Neural progenitor cell (in vitro differentiated cells): ENCODE results near the gene THYN1. TPM values are rescaled to one million over a fixed set of nuclear protein-coding genes. Genes with fewer than 3 reads are reported as not detected.
A peak's percentile ranks its signal among the peaks of the same experiment; 100 is the strongest.

Source experiments
- DNase-seq: peaks from one replicate; pipeline ENCODE4 v3.0.0-alpha.2; 2016; ENCODE audit warnings: low spot score
- H2AFZ ChIP-seq: fragments of 200-600 bp; sonication (generic); replicated peaks from 2 replicates; pipeline ENCODE4 v1.6.1; 2016; ENCODE audit warnings: antibody characterized with exemption
- H3F3A ChIP-seq: fragments of 200-600 bp; sonication (generic); 2 replicates; pipeline ENCODE4 v1.6.1; 2016; ENCODE audit warnings: antibody characterized with exemption, low read depth
- H3K27ac ChIP-seq: fragments of 200-600 bp; sonication (generic); 2 replicates; pipeline ENCODE4 v1.5.1; 2016; ENCODE audit warnings: mild to moderate bottlenecking
- H3K27me3 ChIP-seq: fragments of 200-600 bp; sonication (generic); 2 replicates; pipeline ENCODE4 v1.6.1; 2016; ENCODE audit warnings: mild to moderate bottlenecking, moderate library complexity
- H3K36me3 ChIP-seq: fragments of 200-600 bp; sonication (generic); 2 replicates; pipeline ENCODE4 v1.5.1; 2016
- H3K4me1 ChIP-seq: fragments of 200-600 bp; sonication (generic); 2 replicates; pipeline ENCODE4 v1.6.1; 2016; ENCODE audit warnings: mixed run types
- H3K4me2 ChIP-seq: fragments of 200-600 bp; sonication (generic); 2 replicates; pipeline ENCODE4 v1.6.1; 2016
- H3K4me3 ChIP-seq: fragments of 200-600 bp; sonication (generic); 2 replicates; pipeline ENCODE4 v1.5.1; 2016
- H3K79me2 ChIP-seq: fragments of 200-600 bp; sonication (generic); 2 replicates; pipeline ENCODE4 v1.6.1; 2016; ENCODE audit warnings: low read depth
- H3K9ac ChIP-seq: fragments of 200-600 bp; sonication (generic); 2 replicates; pipeline ENCODE4 v1.6.1; 2016
- H3K9me3 ChIP-seq: fragments of 200-600 bp; sonication (generic); 2 replicates; pipeline ENCODE4 v1.5.1; 2016; ENCODE audit warnings: low read depth
- H4K20me1 ChIP-seq: fragments of 200-600 bp; sonication (generic); 2 replicates; pipeline ENCODE4 v1.6.1; 2016; ENCODE audit warnings: low read depth
- H3K27ac Mint-ChIP-seq: 3 replicates; pipeline ENCODE4 v1.8.0; 2021; ENCODE audit warnings: mixed read lengths
- H3K27me3 Mint-ChIP-seq: 2 replicates; pipeline ENCODE4 v1.8.0; 2022; ENCODE audit warnings: low read depth, mild to moderate bottlenecking, inconsistent platforms, moderate library complexity, mixed read lengths; ENCODE audit not compliant: insufficient read depth
- H3K36me3 Mint-ChIP-seq: 3 replicates; pipeline ENCODE4 v1.8.0; 2021; ENCODE audit warnings: mixed read lengths
- H3K4me1 Mint-ChIP-seq: 3 replicates; pipeline ENCODE4 v1.8.0; 2021; ENCODE audit warnings: mixed read lengths
- H3K4me3 Mint-ChIP-seq: 3 replicates; pipeline ENCODE4 v1.8.0; 2021; ENCODE audit warnings: mild to moderate bottlenecking, moderate library complexity, mixed read lengths
- H3K9me3 Mint-ChIP-seq: 3 replicates; pipeline ENCODE4 v1.8.0; 2020; ENCODE audit warnings: mixed read lengths
- EZH2 ChIP-seq: fragments of 200-600 bp; sonication (generic); IDR thresholded peaks from 2 replicates; pipeline ENCODE4 v1.6.1; 2017; ENCODE audit warnings: antibody characterized with exemption, mild to moderate bottlenecking, moderate library complexity
- EZH2phosphoT487 ChIP-seq: fragments of 200-600 bp; sonication (generic); IDR thresholded peaks from 2 replicates; pipeline ENCODE4 v1.6.1; 2017; ENCODE audit warnings: antibody characterized with exemption
- total RNA-seq: library from RNA; depleted of rRNA; stranded (reverse); fragments of >200 nt; gene quantifications from 2 replicates; pipeline ENCODE4 v1.2.3, GENCODE V29; 2015; ENCODE audit warnings: low replicate concordance
- TF ChIP-seq, protein P1 (sequence below): fragments of 200-600 bp; sonication (generic); IDR thresholded peaks from 2 replicates; pipeline ENCODE4 v1.5.1; 2017; ENCODE audit warnings: antibody characterized with exemption, mild to moderate bottlenecking

The THYN1 gene
- total RNA-seq, 1 donor from 2014 or later: 109 TPM

GRCh38 chr11:134267966-134268365, 14.8 kb upstream of the THYN1 start:
- TF ChIP-seq, protein P1, sequence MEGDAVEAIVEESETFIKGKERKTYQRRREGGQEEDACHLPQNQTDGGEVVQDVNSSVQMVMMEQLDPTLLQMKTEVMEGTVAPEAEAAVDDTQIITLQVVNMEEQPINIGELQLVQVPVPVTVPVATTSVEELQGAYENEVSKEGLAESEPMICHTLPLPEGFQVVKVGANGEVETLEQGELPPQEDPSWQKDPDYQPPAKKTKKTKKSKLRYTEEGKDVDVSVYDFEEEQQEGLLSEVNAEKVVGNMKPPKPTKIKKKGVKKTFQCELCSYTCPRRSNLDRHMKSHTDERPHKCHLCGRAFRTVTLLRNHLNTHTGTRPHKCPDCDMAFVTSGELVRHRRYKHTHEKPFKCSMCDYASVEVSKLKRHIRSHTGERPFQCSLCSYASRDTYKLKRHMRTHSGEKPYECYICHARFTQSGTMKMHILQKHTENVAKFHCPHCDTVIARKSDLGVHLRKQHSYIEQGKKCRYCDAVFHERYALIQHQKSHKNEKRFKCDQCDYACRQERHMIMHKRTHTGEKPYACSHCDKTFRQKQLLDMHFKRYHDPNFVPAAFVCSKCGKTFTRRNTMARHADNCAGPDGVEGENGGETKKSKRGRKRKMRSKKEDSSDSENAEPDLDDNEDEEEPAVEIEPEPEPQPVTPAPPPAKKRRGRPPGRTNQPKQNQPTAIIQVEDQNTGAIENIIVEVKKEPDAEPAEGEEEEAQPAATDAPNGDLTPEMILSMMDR: no peak
- no peak for TF ChIP-seq EZH2
- TF ChIP-seq EZH2phosphoT487: no peak
- peaks cover 31% of the 10 kb centered on the region for H3K27me3 ChIP-seq
- Mint-ChIP-seq H3K36me3 (peaks cover 6% of the 10 kb centered on the region), H3K27me3 (peaks cover 14% of the 10 kb centered on the region), H3K27ac (no peak overlapping the region), H3K4me1 (peaks cover 28% of the 10 kb centered on the region), H3K4me3 (no peak overlapping the region), H3K9me3 (no peaks in the 10 kb centered on the region)
- peaks cover 2% of the 10 kb centered on the region for H4K20me1 ChIP-seq
- H3K9me3 ChIP-seq: no peaks in the 10 kb centered on the region
- no peaks in the 10 kb centered on the region for H3K36me3 ChIP-seq
- H3K9ac ChIP-seq: no peak overlapping the region
- no peak for DNase-seq
- no peaks in the 10 kb centered on the region for H3K79me2 ChIP-seq
- H3K4me2 ChIP-seq: no peak overlapping the region
- peak overlapping the region; percentile 45 for H2AFZ ChIP-seq
- no peaks in the 10 kb centered on the region for H3F3A ChIP-seq
- H3K27ac ChIP-seq: no peak overlapping the region
- no peak overlapping the region for H3K4me3 ChIP-seq
- H3K4me1 ChIP-seq: peaks cover 6% of the 10 kb centered on the region

DNA sequence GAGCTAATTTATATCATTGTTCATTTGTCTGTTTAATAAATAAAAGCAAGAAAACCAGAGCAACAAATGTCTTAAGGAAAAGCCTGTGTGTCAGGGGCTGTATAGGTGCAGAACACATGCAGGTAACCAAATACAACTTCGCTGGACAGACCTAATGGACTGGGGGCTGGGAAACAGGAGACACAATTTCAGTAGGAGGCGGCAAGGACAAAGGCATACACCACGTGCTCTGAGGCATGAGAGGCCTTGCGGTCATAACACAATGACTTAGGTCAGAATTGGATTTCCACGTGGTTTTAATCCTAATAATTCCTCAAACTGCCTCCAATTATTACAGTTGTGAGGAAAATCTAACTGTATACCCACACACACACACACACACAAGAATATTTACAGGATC, 14.3 kb upstream of the THYN1 start:
- no peaks in the 10 kb centered on the region for H3F3A ChIP-seq
- H3K9ac ChIP-seq: no peak overlapping the region
- Mint-ChIP-seq H3K9me3 (no peaks in the 10 kb centered on the region), H3K36me3 (peaks cover 6% of the 10 kb centered on the region), H3K4me1 (peaks cover 23% of the 10 kb centered on the region), H3K27ac (no peak overlapping the region), H3K4me3 (no peak overlapping the region), H3K27me3 (peaks cover 12% of the 10 kb centered on the region)
- no peaks in the 10 kb centered on the region for H3K79me2 ChIP-seq
- no peak overlapping the region for H3K4me3 ChIP-seq
- no peak overlapping the region for H3K4me2 ChIP-seq
- H2AFZ ChIP-seq: peak overlapping the region; percentile 45
- TF ChIP-seq EZH2phosphoT487 (no peak), EZH2 (no peak)
- TF ChIP-seq, protein P1: no peak
- H3K4me1 ChIP-seq: peaks cover 6% of the 10 kb centered on the region
- H4K20me1 ChIP-seq: no peaks in the 10 kb centered on the region
- peaks cover 26% of the 10 kb centered on the region for H3K27me3 ChIP-seq
- no peaks in the 10 kb centered on the region for H3K36me3 ChIP-seq
- DNase-seq: no peak
- no peak overlapping the region for H3K27ac ChIP-seq
- H3K9me3 ChIP-seq: no peaks in the 10 kb centered on the region

DNA sequence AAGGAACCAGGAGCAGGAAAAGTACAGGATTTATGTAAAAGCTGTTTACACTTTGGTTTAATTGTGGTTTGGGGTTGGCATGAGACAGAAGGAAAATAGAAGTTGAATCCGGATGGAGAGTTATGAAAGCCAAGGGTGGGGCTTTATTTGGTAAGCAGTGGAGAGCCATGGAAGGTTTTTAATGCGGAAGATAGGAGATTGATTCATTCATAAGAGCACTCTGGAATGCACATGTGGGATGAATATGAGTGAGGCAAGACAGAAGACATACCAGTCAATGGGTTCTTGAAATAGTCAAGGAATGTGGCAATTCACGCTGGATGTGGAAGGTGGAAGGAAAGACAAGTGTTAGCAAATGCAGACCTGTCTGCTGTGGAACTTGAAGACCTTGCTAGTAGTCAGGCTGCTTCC, 13.7 kb upstream of the THYN1 start:
- H3K36me3 ChIP-seq: no peaks in the 10 kb centered on the region
- H3K27ac Mint-ChIP-seq: no peak overlapping the region
- TF ChIP-seq EZH2: no peak
- TF ChIP-seq EZH2phosphoT487: no peak
- TF ChIP-seq, protein P1: no peak
- H3K36me3 Mint-ChIP-seq: peaks cover 6% of the 10 kb centered on the region
- H3K9me3 Mint-ChIP-seq: no peaks in the 10 kb centered on the region
- peaks cover 7% of the 10 kb centered on the region for H3K27me3 Mint-ChIP-seq
- H3K4me1 Mint-ChIP-seq: peaks cover 20% of the 10 kb centered on the region
- H3K79me2 ChIP-seq: no peaks in the 10 kb centered on the region
- H2AFZ ChIP-seq: no peak overlapping the region
- H3F3A ChIP-seq: no peaks in the 10 kb centered on the region
- H3K4me2 ChIP-seq: no peak overlapping the region
- peaks cover 20% of the 10 kb centered on the region for H3K27me3 ChIP-seq
- DNase-seq: no peak
- no peak overlapping the region for H3K9ac ChIP-seq
- H3K27ac ChIP-seq: no peak overlapping the region
- no peak overlapping the region for H3K4me3 ChIP-seq
- H4K20me1 ChIP-seq: no peaks in the 10 kb centered on the region
- H3K9me3 ChIP-seq: no peaks in the 10 kb centered on the region
- H3K4me3 Mint-ChIP-seq: no peak overlapping the region
- peaks cover 6% of the 10 kb centered on the region for H3K4me1 ChIP-seq
